Activated T-cell treated with anti-CD3 and anti-CD28 coated beads for 1 hour (primary cell): ENCODE results near the gene C1GALT1.
"Not testable (repeated sequence)": the region's sequence is repeated elsewhere in the genome, so short reads cannot be mapped to it uniquely, and the experiment has no call there.

ENCODE experiments used
- DNase-seq: peaks from one replicate; pipeline ENCODE4 v3.0.0-alpha.2; 2020; ENCODE audit warnings: low read depth

The C1GALT1 gene

DNA sequence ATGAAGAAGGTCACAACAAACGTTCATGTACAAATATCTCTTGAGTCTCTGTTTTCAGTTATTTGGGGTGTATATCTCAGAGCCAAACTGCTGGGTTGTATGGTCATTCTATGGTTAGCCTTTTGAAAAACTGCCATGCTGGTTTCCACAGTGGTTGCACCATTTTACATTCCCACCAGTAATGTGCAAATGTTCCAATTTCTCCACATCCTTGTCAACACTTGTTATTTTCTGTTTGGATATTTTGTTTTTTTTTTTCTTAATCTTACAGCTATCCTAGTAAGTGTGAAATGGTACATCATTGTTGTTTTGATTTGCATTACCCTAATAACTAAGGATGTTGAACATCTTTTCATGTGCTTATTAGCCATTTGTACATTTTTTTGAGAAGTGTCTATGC is 13.0 kb upstream of the C1GALT1 start:
- no peak for DNase-seq

DNA sequence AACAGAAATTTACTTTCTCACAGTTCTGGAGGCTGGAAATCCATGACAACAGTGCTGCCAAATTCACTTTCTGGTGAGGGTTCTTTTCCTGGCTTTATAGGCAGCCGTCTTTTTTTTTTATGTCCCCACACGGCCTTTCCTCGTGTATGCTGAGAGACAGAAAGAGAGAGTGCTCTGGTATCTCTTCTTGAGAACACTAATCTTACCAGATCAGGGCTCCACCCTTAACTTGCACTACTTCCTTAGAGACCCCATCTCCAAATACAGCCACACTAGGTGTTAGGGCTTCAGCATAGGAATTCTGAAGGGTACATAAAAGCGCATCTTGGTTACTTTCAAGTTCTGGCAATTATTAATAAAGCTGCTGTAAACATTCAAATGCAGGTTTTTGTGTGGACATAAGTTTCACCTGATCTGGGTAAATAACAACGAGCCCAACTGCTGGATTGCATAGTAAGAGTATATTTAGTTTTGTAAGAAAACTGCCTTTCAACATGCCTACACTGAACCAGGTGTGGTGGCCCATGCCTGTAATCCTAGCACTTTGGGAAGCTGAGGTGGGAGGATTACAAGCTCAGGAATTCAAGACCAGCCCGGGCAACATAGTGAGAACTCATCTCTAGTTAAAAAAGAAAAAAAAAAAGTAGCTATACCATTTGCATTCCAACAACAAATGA is 8.2 kb upstream of the C1GALT1 start:
- no peak for DNase-seq

DNA sequence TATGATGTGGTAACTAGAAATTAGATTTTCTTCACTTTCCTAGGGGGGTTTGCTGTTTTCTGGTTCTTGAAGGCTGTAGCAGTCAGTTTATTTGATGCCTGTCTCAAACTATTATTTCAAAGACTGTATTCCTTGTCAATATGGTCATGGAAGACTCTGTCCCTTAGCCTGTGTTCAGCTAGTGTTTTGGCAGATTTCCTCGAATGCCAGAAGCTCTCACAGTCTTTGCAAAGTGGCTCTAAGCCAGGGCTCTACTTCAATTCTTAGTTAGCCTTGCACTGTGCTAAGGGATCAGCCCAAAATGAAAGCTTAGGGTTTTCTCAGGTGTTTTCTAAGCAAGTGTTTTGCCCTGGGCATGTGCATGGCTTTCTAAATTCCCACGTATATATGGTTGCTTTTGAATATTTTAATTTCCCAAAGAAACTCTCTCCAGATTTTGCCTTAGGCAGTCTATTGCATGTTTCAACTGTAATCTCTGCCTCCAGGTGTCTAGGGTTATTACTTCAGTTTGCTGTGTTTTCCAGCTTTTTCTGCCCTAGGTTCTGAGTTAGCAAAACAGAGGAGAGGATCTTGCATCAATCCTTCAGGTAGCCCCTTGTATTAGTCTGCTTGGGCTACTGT is 7.2 kb upstream of the C1GALT1 start:
- DNase-seq = no peak

DNA sequence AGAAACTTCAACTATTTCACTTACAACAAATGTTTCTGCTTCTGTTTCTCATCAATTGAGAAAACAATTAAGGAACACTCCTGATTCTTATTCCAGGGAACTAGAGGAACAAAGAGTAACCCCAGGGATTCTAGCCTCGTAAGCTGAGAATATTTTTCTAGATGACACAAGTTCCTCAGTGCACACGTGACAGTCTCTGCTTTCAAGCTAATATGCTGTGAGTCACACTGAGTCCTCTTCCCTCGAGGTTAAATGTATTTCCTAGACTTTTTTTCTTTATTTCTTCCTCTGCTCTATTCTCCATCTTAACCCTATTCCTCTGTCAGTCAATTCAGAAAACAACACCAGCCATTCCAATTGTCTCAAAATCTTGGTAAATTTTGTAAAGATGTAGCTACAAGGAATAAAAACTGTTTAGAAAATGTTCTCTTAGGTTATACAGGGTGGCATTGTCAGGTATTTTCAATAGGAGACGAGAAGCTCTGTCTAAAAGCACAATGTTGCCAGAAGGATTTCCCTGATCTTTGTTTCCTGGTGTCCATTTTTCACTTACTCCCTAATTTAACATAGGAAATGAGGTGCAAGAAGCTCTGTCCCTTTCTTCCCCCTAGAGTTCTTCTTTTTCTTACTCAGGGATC is 5.8 kb upstream of the C1GALT1 start:
- no peak for DNase-seq

DNA sequence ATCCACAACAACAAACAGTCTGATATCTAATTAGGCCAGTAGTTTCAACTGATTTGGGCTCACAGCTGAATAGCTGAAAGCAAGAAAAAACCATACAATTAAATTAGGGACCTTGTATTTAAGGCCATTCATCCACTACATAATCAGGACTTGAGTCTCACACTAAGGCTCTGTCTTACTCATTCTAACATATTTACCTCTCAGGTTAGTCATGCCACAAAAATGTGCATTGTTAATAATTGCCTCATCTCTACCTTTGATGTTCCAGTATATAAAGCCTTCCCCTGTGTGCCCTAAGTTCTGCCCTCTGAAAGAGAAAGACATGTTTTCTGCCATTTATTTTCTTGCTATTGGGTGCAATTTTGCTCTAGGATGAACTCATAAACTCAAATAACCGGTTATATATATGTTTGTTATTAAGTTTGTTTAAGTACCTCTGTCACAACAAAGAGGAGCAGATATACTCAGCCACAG is 5.3 kb upstream of the C1GALT1 start:
- DNase-seq = no peak

DNA sequence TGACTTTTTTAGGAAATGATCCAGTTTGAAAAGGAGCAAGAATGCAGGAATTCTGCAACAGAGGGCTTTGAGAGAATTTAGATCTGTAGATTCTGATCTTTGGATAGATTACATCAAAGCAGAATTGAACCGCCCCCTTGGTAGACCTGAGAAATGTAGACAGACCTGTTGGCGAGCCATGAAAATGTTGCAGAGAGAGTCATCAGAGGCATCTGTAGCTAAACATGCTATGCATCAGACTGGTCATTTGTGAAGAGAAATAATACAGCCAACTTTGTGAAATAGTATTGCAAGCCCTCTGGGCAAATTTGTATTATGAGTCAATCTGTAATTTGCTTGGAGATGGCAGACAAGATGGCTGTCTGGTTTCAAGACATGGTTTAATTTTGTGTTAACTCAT is 4.3 kb upstream of the C1GALT1 start:
- DNase-seq = no peak

DNA sequence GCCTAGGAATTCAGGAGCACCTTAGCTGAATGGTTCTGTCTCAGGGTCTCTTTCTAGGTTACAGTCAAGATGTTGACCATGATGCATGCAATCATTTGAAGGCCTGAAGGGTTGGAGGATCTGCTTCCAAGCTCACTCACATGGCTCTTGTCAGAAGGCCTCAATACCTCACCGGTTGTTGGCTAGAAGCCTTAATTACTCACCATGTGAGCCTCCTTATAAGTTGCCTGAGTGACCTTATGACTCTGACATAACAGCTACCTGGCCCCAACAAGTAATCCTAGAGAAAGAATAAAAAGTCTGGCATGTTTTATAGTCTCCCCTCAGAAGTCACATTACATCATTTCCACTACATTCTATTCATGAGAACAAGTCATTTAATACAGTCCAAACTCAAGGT is 3.4 kb upstream of the C1GALT1 start:
- DNase-seq = no peak

DNA sequence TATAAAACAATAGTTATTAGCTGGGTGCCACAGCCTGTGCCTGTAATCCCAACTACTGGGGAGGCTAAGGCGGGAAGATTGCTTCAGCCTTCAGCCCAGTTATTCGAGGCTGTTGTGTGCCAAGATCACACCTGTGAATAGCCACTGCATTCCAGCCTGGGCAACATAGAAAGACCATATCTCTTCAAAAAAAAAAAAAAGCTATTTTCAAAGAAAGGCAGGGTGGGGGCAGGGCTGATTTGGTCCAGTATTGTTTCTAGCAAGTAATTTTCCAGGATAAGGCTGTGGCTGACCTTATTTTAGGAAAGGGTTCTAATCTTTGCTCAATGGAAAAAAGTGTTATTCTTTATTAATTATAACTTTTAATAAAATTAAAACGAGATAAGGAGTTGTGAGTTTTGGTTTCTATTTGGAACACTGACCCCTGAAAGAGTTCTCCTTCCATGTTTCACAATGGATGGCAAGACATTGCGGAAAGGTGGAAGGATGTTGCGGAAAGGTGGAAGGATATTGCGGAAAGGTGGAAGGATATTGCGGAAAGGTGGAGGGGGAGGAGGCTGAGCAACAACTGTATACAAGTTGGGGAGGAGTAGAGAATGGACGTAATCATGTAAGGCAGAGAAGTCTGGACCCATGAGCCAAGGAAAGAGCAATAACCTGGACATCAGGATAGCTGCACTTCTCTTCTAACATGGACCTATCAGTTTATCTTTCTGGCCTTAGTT is 1.5 kb upstream of the C1GALT1 start:
- no peak for DNase-seq

DNA sequence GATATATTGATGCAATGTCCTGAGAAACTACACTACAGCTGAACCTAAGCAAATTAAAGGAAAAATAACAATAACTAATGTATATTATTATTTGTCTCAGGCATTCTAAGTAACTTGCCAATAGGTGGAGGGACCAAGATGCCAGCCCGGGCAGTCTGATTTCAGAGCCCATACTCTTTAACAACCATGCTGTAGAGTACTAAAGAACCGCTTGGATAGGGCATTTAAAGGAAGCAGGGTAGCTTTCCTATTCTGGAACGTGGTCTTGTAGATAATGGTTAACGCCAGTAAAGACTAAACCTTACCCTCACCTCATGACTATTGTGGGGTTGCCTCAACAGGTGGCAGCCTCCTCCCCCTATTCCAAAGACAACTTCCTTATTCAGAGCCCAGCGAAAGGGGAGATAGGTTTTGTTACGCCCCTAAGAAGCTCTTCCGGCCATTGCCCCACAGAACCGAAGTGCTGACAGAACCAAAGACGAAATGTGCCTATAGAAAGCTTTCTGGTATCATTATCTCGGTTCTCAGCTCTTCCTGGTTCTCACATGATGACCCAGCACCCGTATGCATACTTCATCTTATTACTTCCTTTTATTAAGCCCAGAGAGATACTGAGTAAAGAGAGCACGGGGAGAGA is 707 bp upstream of the C1GALT1 start:
- peak; percentile 34 for DNase-seq

DNA sequence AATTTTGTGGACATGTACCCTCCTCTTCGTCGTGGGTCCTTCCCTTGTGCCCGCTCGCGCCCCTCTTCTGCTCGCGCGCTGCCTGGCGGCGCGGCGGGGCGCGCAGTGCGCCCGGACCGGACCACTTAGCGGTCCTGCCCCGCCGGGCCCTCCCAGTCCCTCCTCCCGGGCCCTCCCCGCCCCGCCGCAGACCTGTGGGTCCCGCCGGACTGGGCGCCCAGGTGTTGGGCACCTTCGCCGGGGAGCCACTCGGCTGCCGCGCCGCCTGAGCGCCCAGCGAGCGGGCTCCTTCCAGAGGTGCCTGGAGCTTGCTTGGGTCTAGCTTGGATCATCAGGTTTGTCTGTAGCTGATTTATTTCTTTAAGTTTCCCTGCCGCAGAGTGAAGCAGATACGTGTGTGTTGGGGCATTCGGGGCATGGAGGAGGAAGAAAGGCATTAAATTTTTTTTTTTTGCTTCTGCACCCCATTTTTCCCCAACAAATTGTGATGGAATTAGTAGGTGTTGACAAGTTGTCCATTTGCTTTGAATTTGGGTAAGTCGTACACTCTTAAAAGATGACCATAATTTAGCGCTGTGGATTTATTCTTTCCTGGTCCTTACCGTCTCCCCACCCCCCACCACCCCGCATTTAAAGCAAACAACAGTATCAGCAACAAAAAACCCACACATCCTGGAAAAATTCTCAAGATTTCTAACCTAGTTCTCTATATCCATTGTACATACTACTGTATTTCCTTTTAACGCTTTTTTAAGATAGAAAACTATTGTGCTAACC is 905 bp downstream of the C1GALT1 start:
- DNase-seq = peak; percentile 20

DNA sequence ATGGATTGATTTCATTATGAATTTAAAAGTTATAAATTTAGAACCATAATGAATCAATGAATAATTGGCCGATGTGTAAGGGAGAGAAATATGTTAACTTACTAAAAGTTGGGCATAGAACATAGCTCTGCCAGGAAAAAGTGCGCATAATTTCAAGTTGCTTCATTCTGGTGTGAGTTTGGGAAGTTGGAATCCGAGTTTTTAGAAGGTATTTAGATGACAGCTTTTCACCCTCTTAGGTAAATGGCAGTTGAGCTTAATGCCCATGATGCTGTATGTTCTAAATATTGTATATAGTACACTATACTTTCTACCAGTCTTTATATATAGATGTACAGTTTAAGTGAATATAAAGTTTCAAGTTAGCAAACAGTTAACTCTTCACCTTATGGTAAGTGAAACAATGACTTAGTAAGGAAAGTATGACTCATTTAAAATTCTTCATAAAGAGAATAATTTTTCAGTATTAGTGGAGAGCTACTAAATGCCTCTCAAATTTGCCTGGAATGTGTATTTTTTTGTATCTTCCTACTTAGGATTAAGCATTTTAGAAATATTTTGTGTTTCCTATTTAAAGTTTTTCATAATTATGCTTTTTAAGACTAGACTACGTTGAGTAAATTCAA is 1.6 kb downstream of the C1GALT1 start:
- no peak for DNase-seq

DNA sequence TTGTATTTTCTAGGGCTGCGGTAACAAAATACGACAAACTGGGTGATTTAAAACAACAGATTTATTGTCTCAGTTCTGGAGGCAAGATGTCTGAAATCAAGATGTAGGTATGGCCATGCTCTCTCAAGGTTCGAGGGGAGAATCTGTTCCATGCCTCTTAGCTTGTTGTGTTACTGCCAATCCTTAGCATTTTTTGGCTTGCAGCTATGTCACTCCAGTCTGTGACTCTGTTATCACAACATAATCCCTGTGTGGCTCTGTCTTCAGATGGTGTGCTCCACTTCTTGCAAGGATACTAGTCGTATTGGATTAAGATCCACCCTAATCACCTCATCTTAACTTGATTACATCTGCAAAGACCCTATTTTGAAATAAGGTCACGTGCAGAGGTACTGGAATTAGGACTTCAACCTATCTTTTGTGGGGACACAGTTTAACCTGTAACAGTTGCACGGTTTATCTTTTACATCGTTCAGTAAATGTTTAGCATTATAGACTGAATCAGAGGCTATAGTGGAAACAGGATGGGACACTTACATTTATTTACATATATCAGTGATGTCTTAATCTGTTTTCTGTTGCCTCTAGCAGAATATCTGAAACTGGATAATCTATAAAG is 3.1 kb downstream of the C1GALT1 start:
- DNase-seq = no peak

DNA sequence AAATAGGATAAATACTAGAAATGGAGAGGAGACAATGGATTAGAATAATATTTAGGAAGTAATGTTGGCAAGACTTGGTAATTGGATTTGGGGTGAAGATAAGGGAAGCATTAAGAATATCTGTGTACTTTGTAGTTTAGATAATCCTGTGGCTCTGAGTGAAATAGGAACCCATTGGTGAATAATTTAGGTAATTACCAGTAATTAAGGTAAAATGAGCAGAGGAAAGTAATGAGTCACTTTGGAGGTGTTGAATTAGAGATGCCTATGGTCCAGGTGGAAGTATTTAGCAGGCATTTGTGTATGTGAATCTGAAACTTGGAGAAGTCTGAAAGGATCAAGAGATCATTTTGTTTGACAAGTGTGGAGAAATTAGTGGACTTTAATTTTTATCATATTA is 5.7 kb downstream of the C1GALT1 start:
- DNase-seq = no peak

DNA sequence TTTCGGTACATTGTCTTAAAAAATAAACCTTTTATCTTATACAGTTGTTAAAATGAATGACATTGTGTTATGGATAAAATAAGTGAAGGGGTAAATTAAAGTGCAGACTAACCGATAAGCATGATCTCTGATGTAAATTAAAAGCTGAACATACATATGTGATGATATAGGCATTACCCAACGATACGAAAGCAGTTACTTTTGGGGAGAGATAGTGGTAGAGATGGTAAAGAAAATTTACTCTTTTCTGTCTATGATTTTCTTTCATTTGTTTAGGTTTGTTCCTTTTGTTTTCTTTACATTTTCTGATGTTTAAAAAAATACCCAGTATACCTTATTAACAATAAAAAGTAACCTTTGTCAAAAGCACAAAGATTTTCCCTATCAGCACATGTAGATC is 6.4 kb downstream of the C1GALT1 start:
- DNase-seq = no peak

DNA sequence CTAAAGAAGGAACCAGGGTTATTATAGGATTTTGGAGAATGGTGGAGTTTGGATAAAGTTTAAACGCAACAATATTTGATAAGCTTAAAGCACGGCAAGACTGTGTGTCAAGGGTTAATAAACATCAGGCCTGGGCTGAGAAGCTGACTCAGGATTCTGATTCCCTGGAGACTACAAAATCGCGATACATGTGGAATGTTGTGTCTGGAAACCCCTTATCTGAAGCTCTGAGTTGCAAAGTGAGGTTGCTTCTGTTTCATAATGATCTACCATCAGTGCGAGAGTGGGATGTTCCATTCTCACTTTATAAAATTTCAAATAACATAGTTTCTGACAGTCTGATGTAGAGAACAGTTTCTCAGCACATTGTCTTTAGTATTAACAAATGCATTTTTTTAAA is 7.8 kb downstream of the C1GALT1 start:
- DNase-seq = no peak

DNA sequence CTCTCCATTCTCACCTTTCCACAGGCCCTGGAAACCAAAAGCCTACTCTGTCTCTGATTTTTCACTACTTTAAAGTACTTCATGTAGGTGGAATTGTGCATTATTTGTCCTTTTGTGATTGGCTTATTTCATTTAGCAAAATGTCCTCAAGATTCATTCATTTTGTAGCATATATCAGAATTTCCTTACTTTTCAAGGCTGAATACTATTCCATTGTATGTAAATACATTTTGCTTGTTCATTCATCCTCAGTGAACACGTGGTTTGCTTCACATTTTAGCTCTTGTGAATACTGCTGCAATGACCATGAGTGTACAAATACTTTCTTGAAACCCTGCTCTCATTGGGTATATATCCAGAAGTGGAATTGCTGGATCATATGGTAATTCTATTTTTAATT is 8.8 kb downstream of the C1GALT1 start:
- DNase-seq = no peak

DNA sequence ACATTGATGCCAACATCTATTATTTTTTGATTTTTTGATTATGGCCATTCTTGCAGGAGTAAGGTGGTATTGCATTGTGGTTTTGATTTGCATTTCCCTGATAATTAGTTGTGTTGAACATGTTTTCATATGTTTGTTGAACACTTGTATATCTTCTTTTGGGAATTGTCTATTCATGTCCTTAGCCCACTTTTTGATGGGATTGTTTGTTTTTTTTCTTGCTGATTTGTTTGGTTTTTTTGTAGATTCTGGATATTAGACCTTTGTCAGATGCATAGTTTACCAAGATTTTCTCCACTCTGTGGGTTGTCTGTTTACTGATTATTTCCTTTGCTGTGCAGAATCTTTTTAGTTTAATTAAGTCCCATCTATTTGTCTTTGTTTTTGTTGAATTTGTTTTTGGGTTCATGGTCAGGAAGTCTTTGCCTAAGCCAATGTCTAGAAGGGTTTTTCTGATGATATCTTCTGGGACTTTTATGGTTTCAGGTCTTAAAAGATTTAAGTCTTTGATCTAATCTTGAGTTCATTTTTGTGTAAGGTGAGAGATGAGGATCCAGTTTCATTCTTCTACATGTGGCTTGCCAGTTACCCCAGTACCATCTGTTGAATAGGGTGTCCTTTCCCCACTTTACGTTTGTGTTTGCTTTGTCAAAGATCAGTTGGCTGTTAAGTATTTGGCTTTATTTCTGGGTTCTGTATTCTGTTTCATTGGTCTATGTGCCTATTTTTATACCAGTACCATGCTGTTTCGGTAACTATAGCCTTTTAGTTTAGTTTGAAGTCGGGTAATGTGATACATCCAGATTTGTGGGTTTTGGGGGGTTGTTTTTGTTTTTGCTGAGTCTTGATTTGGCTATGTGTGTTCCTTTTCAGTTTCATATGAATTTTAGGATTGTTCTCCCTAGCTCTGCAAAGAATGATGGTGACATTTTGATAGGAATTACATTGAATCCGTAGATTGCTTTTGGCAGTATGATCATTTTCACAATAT is 10.7 kb downstream of the C1GALT1 start:
- DNase-seq = not testable (repeated sequence)

DNA sequence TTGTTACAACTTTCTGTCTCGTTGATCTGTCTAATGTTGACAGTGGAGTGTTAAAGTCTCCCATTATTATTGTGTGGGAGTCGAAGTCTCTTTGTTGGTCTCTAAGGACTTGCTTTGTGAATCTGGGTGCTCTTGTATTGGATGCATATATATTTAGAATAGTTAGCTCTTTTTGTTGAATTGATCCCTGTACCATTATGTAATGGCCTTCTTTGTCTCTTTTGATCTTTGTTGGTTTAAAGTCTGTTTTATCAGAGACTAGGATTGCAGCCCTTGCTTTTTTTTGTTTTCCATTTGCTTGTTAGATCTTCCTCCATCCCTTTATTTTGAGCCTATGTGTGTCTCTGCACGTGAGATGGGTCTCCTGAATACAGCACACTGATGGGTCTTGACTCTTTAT is 17.2 kb downstream of the C1GALT1 start:
- DNase-seq = not testable (repeated sequence)

DNA sequence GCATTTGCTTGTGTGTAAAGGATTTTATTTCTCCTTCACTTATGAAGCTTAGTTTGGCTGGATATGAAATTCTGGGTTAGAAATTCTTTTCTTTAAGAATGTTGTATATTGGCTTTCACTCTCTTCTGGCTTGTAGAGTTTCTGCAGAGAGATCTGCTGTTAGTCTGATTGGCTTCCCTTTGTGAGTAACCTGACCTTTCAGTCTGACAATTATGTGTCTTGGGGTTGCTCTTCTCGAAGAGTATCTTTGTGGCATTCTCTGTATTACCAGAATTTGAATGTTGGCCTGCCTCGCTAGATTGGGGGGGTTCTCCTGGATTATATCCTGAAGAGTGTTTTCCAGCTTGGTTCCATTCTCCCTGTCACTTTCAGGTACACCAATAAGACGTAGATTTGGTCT is 17.9 kb downstream of the C1GALT1 start:
- not testable (repeated sequence) for DNase-seq
